Suprapubic skin (tissue), 4 donors: Measurements from ENCODE around the gene EFR3B.

Experiments used
- EP300 ChIP-seq: sonication (generic); formaldehyde crosslinking; IDR thresholded peaks from one replicate; pipeline ENCODE4 v1.6.1; 2017; ENCODE audit warnings: antibody characterized with exemption
- POLR2A ChIP-seq, 2 donors: fragments of 450-650 bp; IDR thresholded peaks; one replicate each; pipeline ENCODE4 v1.6.1; 2017; ENCODE audit warnings: antibody characterized with exemption in 2 of 2, mild to moderate bottlenecking in 2 of 2, moderate library complexity in 2 of 2
- POLR2AphosphoS5 ChIP-seq, 3 donors: sonication (generic); formaldehyde crosslinking; IDR thresholded peaks; one replicate each; pipeline ENCODE4 v1.6.1; 2017; ENCODE audit warnings: antibody characterized with exemption in 3 of 3
- TF ChIP-seq, protein P1 (sequence below), 2 donors: fragments of 200-600 bp in 1 of 2; fragments of 450-650 bp in 1 of 2; sonication (generic) in 1 of 2; IDR thresholded peaks; one replicate each; pipeline ENCODE4 v1.5.1; 2016 to 2019; ENCODE audit warnings: antibody characterized with exemption in 2 of 2, mild to moderate bottlenecking in 1 of 2, moderate library complexity in 1 of 2

DNA sequence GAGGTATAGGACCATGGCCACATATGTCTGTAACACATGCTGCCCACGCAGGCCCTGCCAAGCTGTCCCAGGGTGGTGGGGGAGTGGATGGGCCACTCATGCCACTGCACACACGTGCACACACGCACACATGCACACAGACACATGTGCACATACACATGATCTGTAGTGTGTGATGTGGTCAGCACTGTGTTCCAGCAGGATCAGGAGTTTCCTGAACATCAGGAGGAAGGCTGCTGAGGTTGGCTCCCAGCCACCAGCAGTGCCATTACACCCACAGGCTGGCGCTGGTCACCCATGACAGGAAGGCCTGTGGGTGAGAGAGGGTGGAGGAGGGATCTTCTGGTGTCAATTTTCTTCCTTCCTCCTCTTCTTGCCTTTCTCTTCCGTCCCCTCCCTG lies 81.8 kb downstream of the EFR3B start:
- TF ChIP-seq, protein P1, sequence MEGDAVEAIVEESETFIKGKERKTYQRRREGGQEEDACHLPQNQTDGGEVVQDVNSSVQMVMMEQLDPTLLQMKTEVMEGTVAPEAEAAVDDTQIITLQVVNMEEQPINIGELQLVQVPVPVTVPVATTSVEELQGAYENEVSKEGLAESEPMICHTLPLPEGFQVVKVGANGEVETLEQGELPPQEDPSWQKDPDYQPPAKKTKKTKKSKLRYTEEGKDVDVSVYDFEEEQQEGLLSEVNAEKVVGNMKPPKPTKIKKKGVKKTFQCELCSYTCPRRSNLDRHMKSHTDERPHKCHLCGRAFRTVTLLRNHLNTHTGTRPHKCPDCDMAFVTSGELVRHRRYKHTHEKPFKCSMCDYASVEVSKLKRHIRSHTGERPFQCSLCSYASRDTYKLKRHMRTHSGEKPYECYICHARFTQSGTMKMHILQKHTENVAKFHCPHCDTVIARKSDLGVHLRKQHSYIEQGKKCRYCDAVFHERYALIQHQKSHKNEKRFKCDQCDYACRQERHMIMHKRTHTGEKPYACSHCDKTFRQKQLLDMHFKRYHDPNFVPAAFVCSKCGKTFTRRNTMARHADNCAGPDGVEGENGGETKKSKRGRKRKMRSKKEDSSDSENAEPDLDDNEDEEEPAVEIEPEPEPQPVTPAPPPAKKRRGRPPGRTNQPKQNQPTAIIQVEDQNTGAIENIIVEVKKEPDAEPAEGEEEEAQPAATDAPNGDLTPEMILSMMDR (IDR thresholded peaks at IDR 0.05), result no peak
- TF ChIP-seq POLR2A (IDR thresholded peaks at IDR 0.05), result no peak
- TF ChIP-seq EP300, result no peak
- TF ChIP-seq POLR2AphosphoS5 (IDR thresholded peaks at IDR 0.05), result no peak
